ENCODE data around the gene DIP2A. TPM values are rescaled to one million over a fixed set of nuclear protein-coding genes. Genes with fewer than 3 reads are reported as not detected.

DIP2A gene
- 26.8 and 37.3 TPM in 2 replicates for total RNA-seq

GRCh38 chr21:46458315-46459023, at the start of gene DIP2A:
TSS of gene DIP2A (plus strand) at chr21:46458891. CDS start at chr21:46459132, 241 bp downstream.

GRCh38 chr21:46604975-46605766, 146.5 kb downstream of the DIP2A start, which contains the start of gene S100B:
TSS of gene S100B (minus strand) at chr21:46605082. CDS start at chr21:46602415, 2,667 bp downstream.

Small RNA genes within 50 kb of the gene (small RNA-seq; reads per million reads assigned to genes)
- 0.08 reads per million for gene RNU6-396P

Other genes starting within 250 kb of the DIP2A start
- gene LSS, start 230.1 kb upstream of the DIP2A start, total RNA-seq: 94.8 and 122 TPM in 2 replicates
- gene MCM3AP, start 173.3 kb upstream of the DIP2A start, total RNA-seq: 66.1 and 88.0 TPM in 2 replicates
- gene YBEY, start 172.5 kb upstream of the DIP2A start, total RNA-seq: 11.8 and 11.9 TPM in 2 replicates
- 5.9 and 10.9 TPM in 2 replicates for gene C21orf58, start 135.0 kb upstream of the DIP2A start, total RNA-seq
- 23.5 and 34.4 TPM in 2 replicates for gene PCNT, start 134.7 kb upstream of the DIP2A start, total RNA-seq
- not detected in 2 replicates for gene S100B, start 146.2 kb downstream of the DIP2A start, total RNA-seq
- gene PRMT2, start 176.8 kb downstream of the DIP2A start, total RNA-seq: 71.7 and 77.2 TPM in 2 replicates